Endothelial cell of umbilical vein (primary cell): Measurements from ENCODE around the gene CCS. TPM values are rescaled to one million over a fixed set of nuclear protein-coding genes. Genes with fewer than 3 reads are reported as not detected.

Experiments
- BruUV-seq: library from RNA; stranded (reverse); fragments of 400-500 nt; replicated peaks from 2 replicates; lab custom pipeline; 2021; lab: Mats Ljungman, UMichigan
- CTCF ChIA-PET: fragments of 300-600, 350-600 bp; sonication (Branson Sonifier 250); formaldehyde crosslinking; loops from one replicate; lab custom pipeline; 2021; ENCODE audit warnings: antibody characterized with exemption, inconsistent platforms; lab: Charles Lee
- POLR2A ChIA-PET: fragments of 300-600, 350-600 bp; sonication (Branson Sonifier 250); formaldehyde crosslinking; loops from one replicate; lab custom pipeline; 2021; ENCODE audit warnings: antibody characterized with exemption, inconsistent platforms; lab: Charles Lee
- DNase-seq: peaks from one replicate; pipeline ENCODE4 v3.0.0-alpha.2; 2011; ENCODE audit warnings: low read depth, low spot score
- FAIRE-seq: peaks from 2 replicates; lab custom pipeline; 2011; peaks lifted over from hg19 to GRCh38; lab: Jason Lieb, UNC
- H2AFZ ChIP-seq: 2 replicates; pipeline ENCODE4 v1.6.0; 2012; ENCODE audit warnings: low read depth, low read length, control low read depth, inconsistent platforms
- H3K27ac ChIP-seq: 2 replicates; pipeline ENCODE4 v1.5.1; 2011; ENCODE audit warnings: low read depth, mild to moderate bottlenecking, control low read depth, low read length, moderate library complexity; ENCODE audit not compliant: insufficient read depth
- H3K27me3 ChIP-seq, 2 experiments: 2 replicates each; pipeline versions ENCODE4 v1.6.0 to v1.6.1; 2011; ENCODE audit warnings: low read length in 2 of 2, mixed read lengths in 1 of 2; ENCODE audit not compliant: control insufficient read depth in 2 of 2, insufficient read depth in 2 of 2
- H3K36me3 ChIP-seq, 2 experiments: 2 replicates in 1 of 2; 3 replicates in 1 of 2; pipeline ENCODE4 v1.5.1; 2011; ENCODE audit warnings: low read length in 2 of 2, mild to moderate bottlenecking in 1 of 2, moderate library complexity in 1 of 2; ENCODE audit not compliant: control insufficient read depth in 2 of 2, insufficient read depth in 2 of 2; ENCODE audit errors: extremely low read depth in 1 of 2
- H3K4me1 ChIP-seq: 3 replicates; pipeline ENCODE4 v1.5.1; 2011; ENCODE audit warnings: mild to moderate bottlenecking, low read length; ENCODE audit not compliant: control insufficient read depth, insufficient read depth; ENCODE audit errors: extremely low read depth
- H3K4me2 ChIP-seq: 2 replicates; pipeline ENCODE4 v1.6.1; 2011; ENCODE audit warnings: low read length, control low read depth, mixed read lengths; ENCODE audit not compliant: insufficient read depth
- H3K4me3 ChIP-seq, 3 experiments: fragments of 200-600 bp in 1 of 3; sonication (generic), shearing (Covaris generic) in 1 of 3; replicated peaks in 1 of 3; 2 replicates each; pipeline ENCODE4 v1.5.1; 2011 to 2016; ENCODE audit warnings: control low read depth in 3 of 3, low read length in 3 of 3, mild to moderate bottlenecking in 2 of 3, inconsistent platforms in 1 of 3, low read depth in 1 of 3, moderate library complexity in 1 of 3; ENCODE audit not compliant: insufficient read depth in 1 of 3
- H3K79me2 ChIP-seq: 2 replicates; pipeline ENCODE4 v1.6.0; 2012; ENCODE audit warnings: low read length, inconsistent platforms; ENCODE audit not compliant: control insufficient read depth, insufficient read depth
- H3K9ac ChIP-seq: replicated peaks from 2 replicates; pipeline ENCODE3; 2011; ENCODE audit warnings: low read length, control low read depth; ENCODE audit not compliant: insufficient read depth; ENCODE audit errors: extremely low read depth
- H3K9me1 ChIP-seq: replicated peaks from 3 replicates; pipeline ENCODE4 v1.6.0; 2011; ENCODE audit warnings: mild to moderate bottlenecking, low read length; ENCODE audit not compliant: control insufficient read depth, insufficient read depth; ENCODE audit errors: extremely low read depth
- H3K9me3 ChIP-seq: replicated peaks from 2 replicates; pipeline ENCODE4 v1.5.1; 2012; ENCODE audit warnings: low read length, inconsistent platforms; ENCODE audit not compliant: control insufficient read depth, insufficient read depth
- H4K20me1 ChIP-seq: replicated peaks from 2 replicates; pipeline ENCODE3; 2011; ENCODE audit warnings: mild to moderate bottlenecking, low read length; ENCODE audit not compliant: control insufficient read depth, insufficient read depth; ENCODE audit errors: extremely low read depth
- EZH2 ChIP-seq: IDR thresholded peaks from 2 replicates; pipeline ENCODE4 v1.6.1; 2012; ENCODE audit warnings: borderline replicate concordance, low read depth, mild to moderate bottlenecking, moderate library complexity, low read length, inconsistent platforms; ENCODE audit not compliant: severe bottlenecking
- GATA2 ChIP-seq: IDR thresholded peaks from 2 replicates; pipeline ENCODE4 v1.7.0; 2011; ENCODE audit warnings: low read depth, mild to moderate bottlenecking, moderate library complexity, mixed read lengths, low read length; ENCODE audit not compliant: insufficient read length, insufficient read depth
- JUN ChIP-seq: IDR thresholded peaks from 2 replicates; pipeline ENCODE4 v1.6.1; 2011; ENCODE audit warnings: borderline replicate concordance, low read depth; ENCODE audit not compliant: insufficient read length, insufficient read depth
- MAX ChIP-seq: IDR thresholded peaks from 2 replicates; pipeline ENCODE4 v1.6.1; 2011; ENCODE audit not compliant: insufficient read depth, insufficient read length
- MYC ChIP-seq: IDR thresholded peaks from one replicate; pipeline ENCODE4 v1.6.1; 2011; ENCODE audit warnings: mild to moderate bottlenecking, low read depth, low read length
- POLR2A ChIP-seq: IDR thresholded peaks from 2 replicates; pipeline ENCODE4 v1.6.1; 2012; ENCODE audit warnings: low read depth, mild to moderate bottlenecking, control low read depth, low read length
- POLR2AphosphoS5 ChIP-seq: IDR thresholded peaks from 2 replicates; pipeline ENCODE4 v1.6.1; 2012; ENCODE audit warnings: low read depth, mild to moderate bottlenecking, control low read depth, low read length, moderate library complexity; ENCODE audit not compliant: insufficient read depth
- dilution Hi-C: fragments of 300-500 bp; cut with MboI; formaldehyde crosslinking; loops from one replicate; pipeline ENCODE4 v1.15.0; 2019; ENCODE audit warnings: low sequenced_read_pairs; ENCODE audit not compliant: extremely low pct_ligation_motif_present
- intact Hi-C: fragments of 100-400 bp; cut with micrococcal nuclease; formaldehyde crosslinking; loops from one replicate; pipeline ENCODE4 v1.10.0; 2022
- polyA plus RNA-seq, 4 experiments: library from polyadenylated mRNA; depleted of rRNA in 3 of 4; stranded (reverse) in 3 of 4; unstranded in 1 of 4; fragments of >200 nt; gene quantifications; 2 replicates each; pipeline versions ENCODE4 v1.2.1 to v1.2.3, GENCODE V29; 2011 to 2012; ENCODE audit warnings: missing spikeins in 1 of 4
- total RNA-seq: library from RNA; stranded (reverse); gene quantifications from 2 replicates; pipeline ENCODE4 v1.2.3, GENCODE V29; 2021
- TF ChIP-seq, protein P1 (sequence below), 2 donors: IDR thresholded peaks; 1 replicate in 1 of 2; 2 replicates in 1 of 2; pipeline ENCODE4 v1.5.1; 2011; ENCODE audit warnings: low read length in 2 of 2, mild to moderate bottlenecking in 2 of 2, moderate library complexity in 2 of 2, control low read depth in 1 of 2, inconsistent platforms in 1 of 2, low read depth in 1 of 2; ENCODE audit not compliant: insufficient read depth in 1 of 2; ENCODE audit errors: extremely low read depth in 1 of 2

CCS gene
- total and polyA plus RNA-seq, 2 donors (not counting 3 experiments of a cell fraction or from before 2014, with no cell fraction given): 38.7 to 39.0 TPM

GRCh38 chr11:66555416-66555815 is 37.6 kb upstream of the CCS start:
- intact Hi-C loops: no loop called here
- Histone ChIP-seq H3K9me3 (no peaks in the 10 kb centered on the region), H2AFZ (no peak overlapping the region), H3K4me2 (no peak overlapping the region), H3K9me1 (no peaks in the 10 kb centered on the region), H4K20me1 (no peaks in the 10 kb centered on the region), H3K36me3 (no peaks in the 10 kb centered on the region), H3K27ac (no peak overlapping the region), H3K4me3 (no peak overlapping the region), H3K4me1 (no peaks in the 10 kb centered on the region), H3K27me3 (peaks cover 5 to 6% of the 10 kb centered on the region in 2 experiments), H3K79me2 (no peaks in the 10 kb centered on the region), H3K9ac (no peak overlapping the region)
- no peak for DNase-seq
- dilution Hi-C loops: no loop called here
- BruUV-seq: no TSS peak
- ChIA-PET POLR2A (no interaction called here), CTCF (interaction anchor here (1.0 to 1.4 kb wide), 2 partner anchors 9 to 123 kb away, joined by 3 read pairs; partner anchors contain the start of genes ACTN3 and ZDHHC24)
- no peak for TF ChIP-seq JUN
- no peak for TF ChIP-seq GATA2
- no peak for TF ChIP-seq MAX
- TF ChIP-seq MYC: no peak
- no peak for FAIRE-seq

DNA sequence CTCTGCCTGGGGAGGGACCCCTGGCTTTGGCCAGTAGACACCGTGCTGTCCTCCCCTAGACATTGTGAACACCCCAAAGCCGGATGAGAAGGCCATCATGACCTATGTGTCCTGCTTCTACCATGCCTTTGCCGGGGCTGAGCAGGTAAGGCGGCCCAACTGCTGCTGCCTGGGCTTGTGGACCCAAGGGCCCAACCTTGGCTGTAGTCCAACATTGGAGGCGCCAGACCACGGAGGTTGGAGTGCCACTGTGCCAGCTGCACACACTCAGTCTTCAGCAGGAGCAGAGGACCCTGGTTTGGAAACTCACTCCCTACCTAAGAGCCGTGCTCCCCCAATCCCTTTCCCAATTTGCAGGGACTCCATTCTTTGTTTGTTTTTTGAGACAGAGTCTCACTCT is 36.9 kb upstream of the CCS start:
- TF ChIP-seq MAX (no peak), MYC (no peak), POLR2A (no peak), GATA2 (no peak), JUN (no peak), EZH2 (no peak), POLR2AphosphoS5 (no peak)
- TF ChIP-seq, protein P1, sequence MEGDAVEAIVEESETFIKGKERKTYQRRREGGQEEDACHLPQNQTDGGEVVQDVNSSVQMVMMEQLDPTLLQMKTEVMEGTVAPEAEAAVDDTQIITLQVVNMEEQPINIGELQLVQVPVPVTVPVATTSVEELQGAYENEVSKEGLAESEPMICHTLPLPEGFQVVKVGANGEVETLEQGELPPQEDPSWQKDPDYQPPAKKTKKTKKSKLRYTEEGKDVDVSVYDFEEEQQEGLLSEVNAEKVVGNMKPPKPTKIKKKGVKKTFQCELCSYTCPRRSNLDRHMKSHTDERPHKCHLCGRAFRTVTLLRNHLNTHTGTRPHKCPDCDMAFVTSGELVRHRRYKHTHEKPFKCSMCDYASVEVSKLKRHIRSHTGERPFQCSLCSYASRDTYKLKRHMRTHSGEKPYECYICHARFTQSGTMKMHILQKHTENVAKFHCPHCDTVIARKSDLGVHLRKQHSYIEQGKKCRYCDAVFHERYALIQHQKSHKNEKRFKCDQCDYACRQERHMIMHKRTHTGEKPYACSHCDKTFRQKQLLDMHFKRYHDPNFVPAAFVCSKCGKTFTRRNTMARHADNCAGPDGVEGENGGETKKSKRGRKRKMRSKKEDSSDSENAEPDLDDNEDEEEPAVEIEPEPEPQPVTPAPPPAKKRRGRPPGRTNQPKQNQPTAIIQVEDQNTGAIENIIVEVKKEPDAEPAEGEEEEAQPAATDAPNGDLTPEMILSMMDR (IDR thresholded peaks at IDR 0.05; ENCODE audit: extremely low read depth in 1 of 2, insufficient read depth in 1 of 2, low read depth in 1 of 2, low read length in 2 of 2): no peak
- intact Hi-C loops: no loop called here
- FAIRE-seq: no peak

More for the DNA sequence above, 36.9 kb upstream of the CCS start:
- Histone ChIP-seq H3K4me1 (no peaks in the 10 kb centered on the region), H3K9ac (no peak overlapping the region), H3K27me3 (peaks cover 5 to 6% of the 10 kb centered on the region in 2 experiments), H3K9me3 (no peaks in the 10 kb centered on the region), H3K79me2 (no peaks in the 10 kb centered on the region), H3K36me3 (no peaks in the 10 kb centered on the region), H3K4me2 (no peak overlapping the region), H2AFZ (no peak overlapping the region), H3K4me3 (no peak overlapping the region), H4K20me1 (no peaks in the 10 kb centered on the region), H3K9me1 (no peaks in the 10 kb centered on the region), H3K27ac (no peak overlapping the region)
- DNase-seq: no peak
- ChIA-PET POLR2A (no interaction called here), CTCF (interaction anchor here (1.0 kb wide), 1 partner anchor 122 kb away, joined by 3 read pairs; no protein-coding TSS in a partner anchor)
- no TSS peak for BruUV-seq
- dilution Hi-C loops: no loop called here
